ENCODE results near the gene CHAC1.

- TF ChIP-seq POLR2A (IDR thresholded peaks at IDR 0.05) = no peak
- TF ChIP-seq CTCF (IDR thresholded peaks at IDR 0.05) = no peak
- no peak for TF ChIP-seq POLR2AphosphoS5 (IDR thresholded peaks at IDR 0.05)
Measured at GRCh38 chr15:40914013-40914412, 39.3 kb upstream of the CHAC1 start.

Measured in breast epithelium (tissue), 3 donors.